Measurements from ENCODE around the gene TRERF1. TPM values are rescaled to one million over a fixed set of nuclear protein-coding genes. Genes with fewer than 3 reads are reported as not detected.

TRERF1 gene
- total and polyA plus RNA-seq, 9 donors = 4.5 to 13.7 (median 7.8) TPM

DNA sequence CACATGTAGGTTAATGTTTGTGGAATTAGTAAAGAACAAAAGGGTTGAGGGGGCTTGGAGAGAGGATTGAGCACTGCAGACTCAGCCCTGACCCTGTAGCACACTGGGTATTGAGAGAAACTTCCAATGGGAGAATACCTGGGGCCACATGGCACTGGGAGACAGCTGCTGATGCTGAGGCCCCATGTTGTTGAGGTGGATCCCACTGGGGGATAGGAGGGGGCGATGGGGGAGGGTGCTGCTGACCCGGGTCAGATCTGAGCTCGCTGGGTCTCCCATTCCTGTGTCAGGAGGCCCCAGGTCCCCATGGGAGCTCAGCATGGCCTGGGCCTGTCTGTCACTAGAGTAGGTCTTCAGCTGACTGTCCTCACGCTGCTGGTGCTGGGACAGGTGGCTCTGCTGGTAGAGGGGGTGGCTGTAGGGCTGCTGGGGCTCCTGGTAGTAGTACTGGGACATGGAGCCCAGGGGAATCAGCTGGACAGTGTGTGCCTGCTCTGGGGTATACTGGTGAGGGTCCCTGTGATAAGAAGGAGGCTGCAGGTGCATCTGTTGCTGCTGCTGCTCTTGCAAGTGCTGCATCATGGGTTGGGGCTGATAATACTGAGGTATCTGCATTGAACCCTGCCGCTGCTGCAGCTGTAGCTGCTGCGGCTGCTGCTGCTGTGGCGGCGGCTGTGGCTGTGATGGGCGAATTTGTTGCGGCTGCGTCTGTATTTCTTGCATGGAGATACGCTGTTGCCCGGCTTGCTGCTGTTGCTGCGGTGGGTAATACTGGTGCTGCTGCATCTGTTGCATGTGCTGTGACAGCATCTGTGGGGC, 183.5 kb downstream of the TRERF1 start:
- Histone ChIP-seq H3K9me3 (no peaks in the 10 kb centered on the region), H3K4me3 (no peak overlapping the region), H3K4me1 (ENCODE audit: insufficient read depth) (peaks cover 7% of the 10 kb centered on the region), H3K36me3 (no peaks in the 10 kb centered on the region), H3K27me3 (no peaks in the 10 kb centered on the region), H3K27ac (no peak overlapping the region)
- DNase-seq = no peak
- 94 to 98% (median 94%) methylated on average over 14 of the region's 14 CpGs for WGBS, 3 donors
- intact Hi-C loops (cut with DNase I) = loop anchor here in 1 of 4 donors (10.0 kb wide), 1 partner anchor 267 kb away; no protein-coding TSS in a partner anchor
- TF ChIP-seq, protein P1, sequence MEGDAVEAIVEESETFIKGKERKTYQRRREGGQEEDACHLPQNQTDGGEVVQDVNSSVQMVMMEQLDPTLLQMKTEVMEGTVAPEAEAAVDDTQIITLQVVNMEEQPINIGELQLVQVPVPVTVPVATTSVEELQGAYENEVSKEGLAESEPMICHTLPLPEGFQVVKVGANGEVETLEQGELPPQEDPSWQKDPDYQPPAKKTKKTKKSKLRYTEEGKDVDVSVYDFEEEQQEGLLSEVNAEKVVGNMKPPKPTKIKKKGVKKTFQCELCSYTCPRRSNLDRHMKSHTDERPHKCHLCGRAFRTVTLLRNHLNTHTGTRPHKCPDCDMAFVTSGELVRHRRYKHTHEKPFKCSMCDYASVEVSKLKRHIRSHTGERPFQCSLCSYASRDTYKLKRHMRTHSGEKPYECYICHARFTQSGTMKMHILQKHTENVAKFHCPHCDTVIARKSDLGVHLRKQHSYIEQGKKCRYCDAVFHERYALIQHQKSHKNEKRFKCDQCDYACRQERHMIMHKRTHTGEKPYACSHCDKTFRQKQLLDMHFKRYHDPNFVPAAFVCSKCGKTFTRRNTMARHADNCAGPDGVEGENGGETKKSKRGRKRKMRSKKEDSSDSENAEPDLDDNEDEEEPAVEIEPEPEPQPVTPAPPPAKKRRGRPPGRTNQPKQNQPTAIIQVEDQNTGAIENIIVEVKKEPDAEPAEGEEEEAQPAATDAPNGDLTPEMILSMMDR (IDR thresholded peaks at IDR 0.05) = no peak
- TF ChIP-seq POLR2A (IDR thresholded peaks at IDR 0.05) (no peak), EP300 (IDR thresholded peaks at IDR 0.05) (no peak)

DNA sequence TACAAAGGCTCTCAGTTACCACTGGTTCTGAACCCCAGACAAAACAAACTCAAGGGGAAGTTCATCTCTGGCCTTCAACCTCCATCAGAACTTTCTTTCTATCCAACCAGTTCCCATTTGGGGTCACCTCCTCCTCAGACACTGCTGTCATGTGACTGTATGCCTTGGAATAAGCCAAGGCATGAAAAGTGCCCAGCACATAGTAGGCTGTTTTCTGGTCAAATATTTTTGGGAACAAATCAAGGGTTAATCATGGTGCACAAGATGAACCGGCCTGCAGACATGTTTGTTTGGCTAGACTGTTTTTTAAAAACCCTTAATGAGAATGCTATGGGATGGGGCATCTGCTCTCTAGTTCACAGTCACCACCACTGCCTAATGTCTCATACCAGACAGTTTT, 185.2 kb downstream of the TRERF1 start:
- 46 to 52% (median 46%) methylated on average over 1 of the region's 1 CpG for WGBS, 3 donors
- intact Hi-C loops (cut with DNase I) = loop anchor here in 1 of 4 donors (10.0 kb wide), 1 partner anchor 268 kb away; no protein-coding TSS in a partner anchor

DNA sequence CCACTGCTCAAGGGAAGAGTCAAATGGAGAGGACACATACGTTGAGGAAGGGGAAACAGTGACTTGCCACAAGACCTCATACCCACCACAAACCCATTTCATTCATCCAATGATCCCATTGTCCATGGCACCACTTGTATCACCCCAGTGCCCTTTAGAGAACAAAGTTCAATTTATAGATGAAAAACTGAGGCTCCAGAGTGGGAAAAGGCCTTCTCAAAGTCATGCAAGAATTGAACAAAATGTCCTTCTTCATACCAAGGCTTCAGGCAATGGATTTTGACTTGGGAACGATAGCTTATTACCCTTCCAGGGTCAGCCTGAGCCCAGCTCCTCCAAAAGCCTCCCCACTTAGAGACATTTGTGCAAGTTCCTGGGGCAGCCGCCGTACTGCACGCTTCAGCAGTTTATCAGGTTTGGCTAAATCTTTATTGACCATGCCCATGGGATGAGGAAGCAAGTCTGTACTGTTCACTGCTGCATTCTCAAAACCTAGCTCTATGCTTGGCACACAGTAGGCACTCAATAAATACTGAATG, 186.8 kb downstream of the TRERF1 start:
- TF ChIP-seq POLR2A (IDR thresholded peaks at IDR 0.05) (no peak), EP300 (IDR thresholded peaks at IDR 0.05) (no peak)
- TF ChIP-seq, protein P1 (IDR thresholded peaks at IDR 0.05) = no peak
- Histone ChIP-seq H3K4me1 (ENCODE audit: insufficient read depth) (peaks cover 9% of the 10 kb centered on the region), H3K9me3 (no peaks in the 10 kb centered on the region), H3K27me3 (no peaks in the 10 kb centered on the region), H3K4me3 (no peak overlapping the region), H3K36me3 (no peaks in the 10 kb centered on the region), H3K27ac (no peak overlapping the region)
- intact Hi-C loops (cut with DNase I) = loop anchor here in 2 of 4 donors (5.0 to 10.0 kb wide), 2 partner anchors 187 to 270 kb away; partner anchors contain the start of gene TRERF1 (in 1 of the 2)
- 84 to 88% (median 85%) methylated on average over 5 of the region's 5 CpGs for WGBS, 3 donors
- no peak for DNase-seq

More for the DNA sequence above, 185.2 kb downstream of the TRERF1 start:
- Histone ChIP-seq H3K27ac (no peak overlapping the region), H3K27me3 (no peaks in the 10 kb centered on the region), H3K4me1 (ENCODE audit: insufficient read depth) (peaks cover 6% of the 10 kb centered on the region), H3K9me3 (no peaks in the 10 kb centered on the region), H3K36me3 (no peaks in the 10 kb centered on the region), H3K4me3 (no peak overlapping the region)
- TF ChIP-seq EP300 (IDR thresholded peaks at IDR 0.05) (no peak), POLR2A (IDR thresholded peaks at IDR 0.05) (no peak)
- TF ChIP-seq, protein P1 (IDR thresholded peaks at IDR 0.05) = no peak
- no peak for DNase-seq

DNA sequence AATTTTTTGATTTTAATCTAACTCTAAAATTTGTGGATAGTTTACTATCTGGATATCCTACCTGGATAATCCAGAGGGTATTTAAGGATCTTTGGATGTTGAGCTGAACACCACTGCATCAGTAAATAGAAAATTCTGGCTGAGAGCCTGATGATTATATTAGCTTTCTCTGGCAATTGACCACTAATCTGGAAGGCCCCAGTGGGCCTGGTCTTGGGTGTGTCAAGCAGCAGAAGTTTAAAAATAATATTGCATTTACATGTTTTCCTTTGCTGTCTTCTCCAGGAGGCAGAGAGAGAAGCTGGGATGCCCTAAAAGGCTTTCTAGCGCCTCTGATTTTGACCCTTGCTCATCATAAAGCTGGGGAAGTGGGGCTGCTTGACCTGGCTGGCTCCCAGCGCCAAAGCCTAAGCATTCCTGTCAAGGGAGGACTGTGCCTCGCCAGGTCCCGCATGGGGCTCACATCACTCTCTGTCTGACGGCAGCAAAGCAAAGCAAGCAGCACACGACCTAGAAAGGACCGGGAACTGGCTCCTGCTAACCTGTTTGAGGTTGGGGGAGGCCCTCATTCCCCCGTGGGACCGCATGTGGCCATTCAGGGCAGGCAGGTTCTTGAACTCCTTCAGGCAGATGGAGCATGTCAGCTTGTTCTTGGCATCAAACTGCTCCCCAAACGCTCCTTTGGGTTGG, 187.4 kb downstream of the TRERF1 start:
- no peaks in the 10 kb centered on the region for H3K9me3 ChIP-seq
- H3K4me3 ChIP-seq = no peak overlapping the region
- TF ChIP-seq EP300 (IDR thresholded peaks at IDR 0.05) = no peak
- TF ChIP-seq, protein P1 (IDR thresholded peaks at IDR 0.05) = no peak
- TF ChIP-seq POLR2A (IDR thresholded peaks at IDR 0.05) = no peak
- DNase-seq = no peak
- no peaks in the 10 kb centered on the region for H3K27me3 ChIP-seq
- no peaks in the 10 kb centered on the region for H3K36me3 ChIP-seq
- intact Hi-C loops (cut with DNase I) = loop anchor here in 2 of 4 donors (5.0 to 10.0 kb wide), 2 partner anchors 188 to 270 kb away; partner anchors contain the start of gene TRERF1 (in 1 of the 2)
- WGBS, 3 donors = 38 to 54% (median 46%) methylated on average over 10 of the region's 10 CpGs
- peaks cover 9% of the 10 kb centered on the region for H3K4me1 ChIP-seq (ENCODE audit: insufficient read depth)
- no peak overlapping the region for H3K27ac ChIP-seq
